Testis (tissue), 3 donors: ENCODE results near the gene SYNPO2L. TPM values are rescaled to one million over a fixed set of nuclear protein-coding genes. Genes with fewer than 3 reads are reported as not detected.
"Not testable (repeated sequence)": the region's sequence is repeated elsewhere in the genome, so short reads cannot be mapped to it uniquely, and the experiment has no call there.

Experiments used
- DNase-seq: peaks from one replicate; pipeline ENCODE4 v3.0.0-alpha.2; 2019
- H3K27ac ChIP-seq, 2 donors: fragments of 200-600 bp; sonication (generic); one replicate each; pipeline ENCODE4 v1.5.1; 2019
- H3K27me3 ChIP-seq: fragments of 200-600 bp; sonication (generic); one replicate; pipeline ENCODE4 v1.5.1; 2019
- H3K36me3 ChIP-seq: fragments of 200-600 bp; sonication (generic); one replicate; pipeline ENCODE4 v1.5.1; 2017; ENCODE audit warnings: low read depth; ENCODE audit errors: missing control alignments
- H3K4me1 ChIP-seq: fragments of 200-600 bp; sonication (generic); one replicate; pipeline ENCODE4 v1.5.1; 2019
- H3K4me3 ChIP-seq, 2 donors: fragments of 200-600 bp; sonication (generic); one replicate each; pipeline ENCODE4 v1.5.1; 2017 to 2019
- H3K9me3 ChIP-seq: fragments of 200-600 bp; sonication (generic); one replicate; pipeline ENCODE4 v1.5.1; 2017
- CTCF ChIP-seq, 3 experiments: fragments of 450-650 bp in 2 of 3; fragments of 200-600 bp in 1 of 3; sonication (generic) in 1 of 3; IDR thresholded peaks; one replicate each; pipeline ENCODE4 v1.5.1; 2016 to 2019; ENCODE audit warnings: antibody characterized with exemption in 3 of 3, mild to moderate bottlenecking in 2 of 3, moderate library complexity in 1 of 3
- POLR2A ChIP-seq: fragments of 450-650 bp; IDR thresholded peaks from one replicate; pipeline ENCODE4 v1.6.1; 2017; ENCODE audit warnings: antibody characterized with exemption, mild to moderate bottlenecking, moderate library complexity
- WGBS, 2 donors: methylation state at CpG; one replicate each; pipeline ENCODE4 v1.1.5; 2018; 5-methylcytosine and 5-hydroxymethylcytosine counted together
- intact Hi-C: fragments of 100-400 bp; cut with DNase I; formaldehyde crosslinking; loops from one replicate; pipeline ENCODE4 v1.15.1; 2023; ENCODE audit warnings: low total_unique reads
- polyA plus RNA-seq: library from polyadenylated mRNA; stranded (reverse); fragments of 350-450 nt; fragmentation: Illumina TruSeq; extraction: RNeasy Lipid Tissue Mini Kit (QIAGEN cat#74804); gene quantifications from one replicate; pipeline ENCODE4 v1.2.3, GENCODE V29; 2014; ENCODE audit warnings: low read depth, low replicate concordance; ENCODE audit not compliant: insufficient read depth
- total RNA-seq, 2 donors: library from RNA; depleted of rRNA; stranded (reverse); fragments of >200 nt; gene quantifications; one replicate each; pipeline ENCODE4 v1.2.3, GENCODE V29; 2016

SYNPO2L gene
- total and polyA plus RNA-seq, 3 donors from 2014 or later = 0.31 to 2.3 (median 0.31) TPM

GRCh38 chr10:73665581-73665980 is 9.8 kb upstream of the SYNPO2L start:
- WGBS, 2 donors = 85 to 100% methylated on average over 2 to 3 of the region's 3 CpGs
- H3K9me3 ChIP-seq, DNase-seq, H3K4me3 ChIP-seq, H3K36me3 ChIP-seq, H3K27ac ChIP-seq, H3K4me1 ChIP-seq, intact Hi-C loops, H3K27me3 ChIP-seq: not testable (repeated sequence)

GRCh38 chr10:73664156-73665040 is 8.6 kb upstream of the SYNPO2L start:
- H3K4me1 ChIP-seq, H3K36me3 ChIP-seq, H3K4me3 ChIP-seq, intact Hi-C loops, H3K27ac ChIP-seq, H3K27me3 ChIP-seq, H3K9me3 ChIP-seq, DNase-seq: not testable (repeated sequence)
- 72 to 81% methylated on average over 6 to 10 of the region's 13 CpGs for WGBS, 2 donors

GRCh38 chr10:73663621-73664020 is 7.8 kb upstream of the SYNPO2L start:
- intact Hi-C loops, DNase-seq, H3K4me3 ChIP-seq, H3K36me3 ChIP-seq, H3K4me1 ChIP-seq, H3K27ac ChIP-seq, H3K9me3 ChIP-seq, H3K27me3 ChIP-seq: not testable (repeated sequence)
- 85 to 86% methylated on average over 5 to 10 of the region's 10 CpGs for WGBS, 2 donors

GRCh38 chr10:73662705-73663104 is 6.9 kb upstream of the SYNPO2L start:
- H3K36me3 ChIP-seq, intact Hi-C loops, H3K27me3 ChIP-seq, DNase-seq, H3K9me3 ChIP-seq, H3K4me1 ChIP-seq, H3K4me3 ChIP-seq, H3K27ac ChIP-seq: not testable (repeated sequence)
- WGBS, 2 donors = 86% methylated on average over 7 of the region's 7 CpGs

GRCh38 chr10:73655257-73655989 is 406 bp downstream of the SYNPO2L start:
- WGBS, 2 donors = 65 to 83% methylated on average over 12 of the region's 12 CpGs
- intact Hi-C loops = no loop called here
- Histone ChIP-seq H3K27ac (no peak overlapping the region), H3K9me3 (no peaks in the 10 kb centered on the region), H3K36me3 (no peaks in the 10 kb centered on the region), H3K4me3 (no peak overlapping the region), H3K27me3 (no peaks in the 10 kb centered on the region), H3K4me1 (peaks cover 7% of the 10 kb centered on the region)
- no peak for TF ChIP-seq CTCF (IDR thresholded peaks at IDR 0.05)
- TF ChIP-seq POLR2A = no peak
- DNase-seq = no peak

- no peaks in the 10 kb centered on the region for H3K9me3 ChIP-seq
- DNase-seq = no peak
- TF ChIP-seq CTCF (IDR thresholded peaks at IDR 0.05) = no peak
- no peak for TF ChIP-seq POLR2A
- no peaks in the 10 kb centered on the region for H3K27me3 ChIP-seq
- H3K36me3 ChIP-seq = no peaks in the 10 kb centered on the region
- 67 to 86% methylated on average over 3 of the region's 3 CpGs for WGBS, 2 donors
- intact Hi-C loops = no loop called here
- no peak overlapping the region for H3K27ac ChIP-seq
- H3K4me3 ChIP-seq = no peak overlapping the region
- peaks cover 12% of the 10 kb centered on the region for H3K4me1 ChIP-seq
Observed at GRCh38 chr10:73653701-73654100, 2.1 kb downstream of the SYNPO2L start.
